ENCODE data around the gene CXXC5.

Gene CXXC5

GRCh38 chr5:139651853-139652787 lies 4.0 kb downstream of the CXXC5 start:
- peak; percentile 55 for DNase-seq

- no peak for DNase-seq
Measured at GRCh38 chr5:139652788-139653241, 4.7 kb downstream of the CXXC5 start.

GRCh38 chr5:139653616-139654015 lies 5.5 kb downstream of the CXXC5 start:
- DNase-seq: no peak

GRCh38 chr5:139654464-139654863 lies 6.3 kb downstream of the CXXC5 start:
- DNase-seq: no peak

GRCh38 chr5:139654871-139655491 lies 6.8 kb downstream of the CXXC5 start:
- no peak for DNase-seq

- no peak for DNase-seq
Measured at GRCh38 chr5:139655727-139656271, 7.7 kb downstream of the CXXC5 start.

- no peak for DNase-seq
Measured at GRCh38 chr5:139657363-139658321, 9.5 kb downstream of the CXXC5 start.

- DNase-seq: no peak
Measured at GRCh38 chr5:139658501-139658927, 10.4 kb downstream of the CXXC5 start.

- no peak for DNase-seq
Measured at GRCh38 chr5:139658928-139659667, 10.9 kb downstream of the CXXC5 start.

- no peak for DNase-seq
Measured at GRCh38 chr5:139659695-139660101, 11.5 kb downstream of the CXXC5 start.

- DNase-seq: no peak
Measured at GRCh38 chr5:139660105-139660922, 12.2 kb downstream of the CXXC5 start.

GRCh38 chr5:139660923-139661814 lies 13.0 kb downstream of the CXXC5 start:
- DNase-seq: no peak

GRCh38 chr5:139662617-139663016 lies 14.5 kb downstream of the CXXC5 start:
- DNase-seq: no peak

GRCh38 chr5:139663207-139664085 lies 15.3 kb downstream of the CXXC5 start:
- DNase-seq: no peak

GRCh38 chr5:139664086-139664693 lies 16.0 kb downstream of the CXXC5 start:
- no peak for DNase-seq

GRCh38 chr5:139664727-139665351 lies 16.7 kb downstream of the CXXC5 start:
- no peak for DNase-seq

GRCh38 chr5:139665626-139666025 lies 17.5 kb downstream of the CXXC5 start:
- no peak for DNase-seq

- DNase-seq: no peak
Measured at GRCh38 chr5:139666551-139666950, 18.4 kb downstream of the CXXC5 start.

Data from activated CD4-positive, alpha-beta T cell treated with anti-CD3 and anti-CD28 coated beads, Interleukin-2, amount 50 U/mL, for 1 hour (primary cell).